ENCODE data around the gene SPEF2.

- TF ChIP-seq, protein P1, sequence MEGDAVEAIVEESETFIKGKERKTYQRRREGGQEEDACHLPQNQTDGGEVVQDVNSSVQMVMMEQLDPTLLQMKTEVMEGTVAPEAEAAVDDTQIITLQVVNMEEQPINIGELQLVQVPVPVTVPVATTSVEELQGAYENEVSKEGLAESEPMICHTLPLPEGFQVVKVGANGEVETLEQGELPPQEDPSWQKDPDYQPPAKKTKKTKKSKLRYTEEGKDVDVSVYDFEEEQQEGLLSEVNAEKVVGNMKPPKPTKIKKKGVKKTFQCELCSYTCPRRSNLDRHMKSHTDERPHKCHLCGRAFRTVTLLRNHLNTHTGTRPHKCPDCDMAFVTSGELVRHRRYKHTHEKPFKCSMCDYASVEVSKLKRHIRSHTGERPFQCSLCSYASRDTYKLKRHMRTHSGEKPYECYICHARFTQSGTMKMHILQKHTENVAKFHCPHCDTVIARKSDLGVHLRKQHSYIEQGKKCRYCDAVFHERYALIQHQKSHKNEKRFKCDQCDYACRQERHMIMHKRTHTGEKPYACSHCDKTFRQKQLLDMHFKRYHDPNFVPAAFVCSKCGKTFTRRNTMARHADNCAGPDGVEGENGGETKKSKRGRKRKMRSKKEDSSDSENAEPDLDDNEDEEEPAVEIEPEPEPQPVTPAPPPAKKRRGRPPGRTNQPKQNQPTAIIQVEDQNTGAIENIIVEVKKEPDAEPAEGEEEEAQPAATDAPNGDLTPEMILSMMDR (IDR thresholded peaks at IDR 0.05) = no peak
- TF ChIP-seq POLR2AphosphoS5 (IDR thresholded peaks at IDR 0.05; ENCODE audit: low read depth, low read length) = no peak
- no peak for TF ChIP-seq REST (IDR thresholded peaks at IDR 0.05; ENCODE audit: insufficient read depth in 1 of 2, low read depth in 2 of 2, low read length in 1 of 2)
- TF ChIP-seq SIN3A (IDR thresholded peaks at IDR 0.05; ENCODE audit: borderline replicate concordance, insufficient read depth, low read depth, low read length) = no peak
- TF ChIP-seq TCF7L2 (IDR thresholded peaks at IDR 0.05; ENCODE audit: low read depth, low read length) = no peak
Measured at GRCh38 chr5:35776757-35777156, 159.1 kb downstream of the SPEF2 start.
